Vagina (tissue), 2 donors: ENCODE results near the gene ALK. TPM values are rescaled to one million over a fixed set of nuclear protein-coding genes. Genes with fewer than 3 reads are reported as not detected.
A peak's percentile ranks its signal among the peaks of the same experiment; 100 is the strongest.

Experiments
- DNase-seq, 2 donors: peaks; one replicate each; pipeline ENCODE4 v3.0.0-alpha.2; 2017; ENCODE audit errors: extremely low spot score in 2 of 2
- H3K27ac ChIP-seq: fragments of 200-600 bp; sonication (generic); one replicate; pipeline ENCODE4 v1.5.1; 2019
- H3K27me3 ChIP-seq: fragments of 200-600 bp; sonication (generic); one replicate; pipeline ENCODE4 v1.5.1; 2019
- H3K36me3 ChIP-seq, 2 donors: fragments of 200-600 bp; sonication (generic); one replicate each; pipeline ENCODE4 v1.5.1; 2017 to 2019
- H3K4me1 ChIP-seq: fragments of 200-600 bp; sonication (generic); one replicate; pipeline ENCODE4 v1.5.1; 2019
- H3K4me3 ChIP-seq, 2 donors: fragments of 200-600 bp; sonication (generic); 1 replicate in 1 of 2; 2 replicates in 1 of 2; pipeline ENCODE4 v1.5.1; 2016 to 2019
- H3K9me3 ChIP-seq: fragments of 200-600 bp; sonication (generic); one replicate; pipeline ENCODE4 v1.5.1; 2019
- CTCF ChIP-seq, 3 experiments: fragments of 450-650 bp in 2 of 3; fragments of 200-600 bp in 1 of 3; sonication (generic) in 1 of 3; IDR thresholded peaks; one replicate each; pipeline ENCODE4 v1.5.1; 2017 to 2019; ENCODE audit warnings: antibody characterized with exemption in 3 of 3, mild to moderate bottlenecking in 2 of 3, moderate library complexity in 2 of 3
- POLR2A ChIP-seq, 2 donors: fragments of 450-650 bp; IDR thresholded peaks; one replicate each; pipeline ENCODE4 v1.6.1; 2017; ENCODE audit warnings: antibody characterized with exemption in 2 of 2, mild to moderate bottlenecking in 2 of 2, moderate library complexity in 2 of 2
- POLR2AphosphoS5 ChIP-seq, 2 donors: sonication (generic); formaldehyde crosslinking; IDR thresholded peaks; one replicate each; pipeline ENCODE4 v1.9.0; 2017; ENCODE audit warnings: antibody characterized with exemption in 2 of 2, mild to moderate bottlenecking in 2 of 2, low read depth in 1 of 2; ENCODE audit not compliant: insufficient read depth in 1 of 2
- intact Hi-C: fragments of 100-400 bp; cut with DNase I; formaldehyde crosslinking; loops from one replicate; pipeline ENCODE4 v1.15.1; 2023
- total RNA-seq: library from RNA; depleted of rRNA; stranded (reverse); fragments of >200 nt; gene quantifications from one replicate; pipeline ENCODE4 v1.2.3, GENCODE V29; 2016

The ALK gene
- total RNA-seq, 1 donor from 2014 or later: 0.74 TPM

GRCh38 chr2:29617351-29617750 lies 304.0 kb downstream of the ALK start:
- H3K4me3 ChIP-seq: no peak overlapping the region
- intact Hi-C loops: no loop called here
- no peaks in the 10 kb centered on the region for H3K36me3 ChIP-seq
- peak in 1 of 2 donors; percentile 77 for DNase-seq
- TF ChIP-seq POLR2AphosphoS5 (IDR thresholded peaks at IDR 0.05; ENCODE audit: insufficient read depth in 1 of 2, low read depth in 1 of 2) (no peak), POLR2A (IDR thresholded peaks at IDR 0.05) (no peak)
- H3K4me1 ChIP-seq: no peaks in the 10 kb centered on the region
- H3K27me3 ChIP-seq: no peaks in the 10 kb centered on the region
- no peaks in the 10 kb centered on the region for H3K9me3 ChIP-seq
- no peak overlapping the region for H3K27ac ChIP-seq

DNA sequence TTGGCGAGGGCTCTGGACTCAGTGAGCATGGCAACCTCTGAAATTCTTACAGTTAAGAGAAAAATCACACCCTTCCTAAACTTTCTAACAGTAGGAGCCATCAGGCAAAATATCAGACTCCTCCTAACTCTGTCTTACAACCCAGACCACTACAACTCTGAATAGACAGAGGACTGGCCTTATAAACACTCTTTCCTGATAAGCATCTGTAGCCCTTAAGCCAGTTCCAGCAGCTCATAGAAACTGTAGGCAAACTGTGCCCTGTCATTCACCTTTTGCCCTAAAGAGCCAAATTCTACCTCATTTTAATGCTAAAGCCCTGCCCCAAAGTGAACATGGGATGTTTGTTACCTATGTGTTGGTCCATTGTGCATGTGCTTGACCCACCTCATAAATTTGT lies 304.8 kb downstream of the ALK start:
- no peak overlapping the region for H3K4me3 ChIP-seq
- no peak for TF ChIP-seq POLR2AphosphoS5 (IDR thresholded peaks at IDR 0.05; ENCODE audit: insufficient read depth in 1 of 2, low read depth in 1 of 2)
- no peak for TF ChIP-seq CTCF (IDR thresholded peaks at IDR 0.05)
- TF ChIP-seq POLR2A (IDR thresholded peaks at IDR 0.05): no peak
- intact Hi-C loops: no loop called here
- no peak for DNase-seq
- no peaks in the 10 kb centered on the region for H3K27me3 ChIP-seq
- no peaks in the 10 kb centered on the region for H3K9me3 ChIP-seq
- no peak overlapping the region for H3K27ac ChIP-seq
- no peaks in the 10 kb centered on the region for H3K36me3 ChIP-seq
- no peaks in the 10 kb centered on the region for H3K4me1 ChIP-seq

- Histone ChIP-seq H3K4me3 (no peak overlapping the region), H3K4me1 (no peaks in the 10 kb centered on the region), H3K9me3 (no peaks in the 10 kb centered on the region), H3K36me3 (no peaks in the 10 kb centered on the region), H3K27ac (no peak overlapping the region), H3K27me3 (no peaks in the 10 kb centered on the region)
- TF ChIP-seq CTCF (IDR thresholded peaks at IDR 0.05): no peak
- no peak for TF ChIP-seq POLR2AphosphoS5 (IDR thresholded peaks at IDR 0.05; ENCODE audit: insufficient read depth in 1 of 2, low read depth in 1 of 2)
- TF ChIP-seq POLR2A (IDR thresholded peaks at IDR 0.05): no peak
- peak in 1 of 2 donors; percentile 54 for DNase-seq
- intact Hi-C loops: no loop called here
Measured at GRCh38 chr2:29615841-29616240, 305.5 kb downstream of the ALK start.

DNA sequence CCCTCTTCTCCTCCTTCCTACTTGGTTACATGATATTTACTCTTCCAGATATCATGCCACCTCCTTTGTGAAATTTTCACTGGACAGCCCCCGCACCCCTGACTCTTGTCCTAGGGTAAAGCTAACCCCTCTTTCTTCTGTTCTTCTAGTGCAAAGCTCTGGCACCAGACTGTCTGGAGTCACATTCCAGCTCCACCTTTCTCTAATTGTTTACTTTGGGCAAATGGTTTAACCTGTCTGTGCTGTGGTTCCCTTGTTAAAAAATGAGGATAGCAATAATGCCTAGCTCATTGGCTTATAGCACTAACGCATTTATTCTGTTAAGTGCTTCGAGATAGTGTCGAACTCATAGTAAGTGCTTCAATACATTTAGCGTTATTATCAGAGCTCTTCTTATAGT lies 306.2 kb downstream of the ALK start:
- intact Hi-C loops: no loop called here
- no peak for DNase-seq
- no peaks in the 10 kb centered on the region for H3K4me1 ChIP-seq
- H3K4me3 ChIP-seq: no peak overlapping the region
- no peaks in the 10 kb centered on the region for H3K9me3 ChIP-seq
- no peaks in the 10 kb centered on the region for H3K36me3 ChIP-seq
- no peak overlapping the region for H3K27ac ChIP-seq
- TF ChIP-seq POLR2AphosphoS5 (IDR thresholded peaks at IDR 0.05; ENCODE audit: insufficient read depth in 1 of 2, low read depth in 1 of 2) (no peak), CTCF (IDR thresholded peaks at IDR 0.05) (no peak), POLR2A (IDR thresholded peaks at IDR 0.05) (no peak)
- no peaks in the 10 kb centered on the region for H3K27me3 ChIP-seq

GRCh38 chr2:29614295-29614830 lies 307.0 kb downstream of the ALK start:
- H3K4me3 ChIP-seq: no peak overlapping the region
- no peak for TF ChIP-seq POLR2AphosphoS5 (IDR thresholded peaks at IDR 0.05; ENCODE audit: insufficient read depth in 1 of 2, low read depth in 1 of 2)
- no peak for TF ChIP-seq POLR2A (IDR thresholded peaks at IDR 0.05)
- TF ChIP-seq CTCF (IDR thresholded peaks at IDR 0.05): no peak
- H3K27me3 ChIP-seq: no peaks in the 10 kb centered on the region
- no peaks in the 10 kb centered on the region for H3K36me3 ChIP-seq
- H3K4me1 ChIP-seq: no peaks in the 10 kb centered on the region
- H3K27ac ChIP-seq: no peak overlapping the region
- DNase-seq: peak in 1 of 2 donors; percentile 52
- H3K9me3 ChIP-seq: no peaks in the 10 kb centered on the region
- intact Hi-C loops: no loop called here
